ENCODE results near the gene CAVIN1. TPM values are rescaled to one million over a fixed set of nuclear protein-coding genes. Genes with fewer than 3 reads are reported as not detected.
A peak's percentile ranks its signal among the peaks of the same experiment; 100 is the strongest.
"Not testable (repeated sequence)": the region's sequence is repeated elsewhere in the genome, so short reads cannot be mapped to it uniquely, and the experiment has no call there.

The CAVIN1 gene
- total RNA-seq, 8 experiments from 2014 or later: 0.05 to 74.8 (median 12.8) TPM

DNA sequence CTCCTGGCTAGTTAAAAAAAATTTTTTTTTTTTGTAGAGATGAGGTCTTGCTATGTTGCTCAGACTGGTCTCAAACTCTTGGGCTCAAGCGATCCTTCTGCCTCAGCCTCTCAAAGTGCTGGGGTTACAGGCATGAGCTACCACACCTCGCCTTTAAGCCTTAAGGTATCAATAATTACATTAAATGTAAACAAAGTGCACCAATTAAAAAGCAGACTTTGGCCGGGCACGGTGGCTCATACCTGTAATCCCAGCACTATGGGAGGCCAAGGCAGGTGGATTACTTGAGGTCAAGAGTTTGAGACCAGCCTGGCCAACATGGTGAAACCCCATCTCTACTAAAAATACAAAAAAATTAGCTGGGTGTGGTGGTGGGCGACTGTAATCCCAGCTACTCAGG is 28.2 kb upstream of the CAVIN1 start:
- WGBS, 10 experiments: 75 to 100% (median 94%) methylated on average over 2 to 4 of the region's 5 CpGs; no CpG with 5 or more reads in 5 of the 10 experiments
- in situ Hi-C loops (cut with MboI; ENCODE audit: low pct_unique_long_range_greater_than_20kb in 2 of 9, low sequenced_read_pairs in 9 of 9, unreplicated experiment in 9 of 9): not testable (repeated sequence)

DNA sequence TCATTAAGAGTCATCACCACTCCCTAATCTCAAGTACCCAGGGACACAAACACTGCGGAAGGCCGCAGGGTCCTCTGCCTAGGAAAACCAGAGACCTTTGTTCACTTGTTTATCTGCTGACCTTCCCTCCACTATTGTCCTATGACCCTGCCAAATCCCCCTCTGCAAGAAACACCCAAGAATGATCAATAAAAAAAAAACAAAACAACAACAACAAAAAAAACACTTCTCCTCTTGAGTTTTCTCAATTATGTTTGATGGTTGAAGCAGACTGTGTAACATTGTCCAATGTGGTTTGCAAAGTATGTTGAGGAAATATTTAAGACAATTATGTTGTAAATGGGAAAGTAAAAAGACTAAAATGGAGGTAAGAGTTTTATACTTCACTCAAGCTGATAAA is 26.8 kb upstream of the CAVIN1 start:
- H3K4me1 ChIP-seq (replicated peaks in 1 of 2); H3K4me3 ChIP-seq; in situ Hi-C loops (cut with MboI; ENCODE audit: low pct_unique_long_range_greater_than_20kb in 2 of 9, low sequenced_read_pairs in 9 of 9, unreplicated experiment in 9 of 9); H3K27ac ChIP-seq: not testable (repeated sequence)
- WGBS, 10 experiments: no CpG with 5 or more reads among the region's 2 CpGs
- peak in 1 of 8 experiments; percentile 20 for ATAC-seq (replicated peaks in 6 of 8)

More for the DNA sequence above, 28.2 kb upstream of the CAVIN1 start:
- H3K4me3 ChIP-seq; ATAC-seq (replicated peaks in 6 of 8); H3K27ac ChIP-seq; H3K4me1 ChIP-seq (replicated peaks in 1 of 2): not testable (repeated sequence)

DNA sequence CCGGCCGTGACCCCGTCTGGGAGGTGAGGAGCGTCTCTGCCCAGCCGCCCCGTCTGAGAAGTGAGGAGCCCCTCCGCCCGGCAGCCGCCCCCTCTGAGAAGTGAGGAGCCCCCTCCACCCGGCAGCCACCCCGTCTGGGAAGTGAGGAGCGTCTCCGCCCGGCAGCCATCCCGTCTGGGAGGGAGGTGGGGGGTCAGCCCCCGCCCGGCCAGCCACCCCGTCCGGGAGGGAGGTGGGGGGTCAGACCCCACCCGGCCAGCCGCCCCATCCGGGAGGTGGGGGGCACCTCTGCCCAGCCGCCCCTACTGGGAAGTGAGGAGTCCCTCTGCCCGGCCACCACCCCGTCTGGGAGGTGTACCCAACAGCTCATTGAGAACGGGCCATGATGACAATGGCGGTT is 26.1 kb upstream of the CAVIN1 start:
- H3K27ac ChIP-seq; ATAC-seq (replicated peaks in 6 of 8); H3K4me3 ChIP-seq; in situ Hi-C loops (cut with MboI; ENCODE audit: low pct_unique_long_range_greater_than_20kb in 2 of 9, low sequenced_read_pairs in 9 of 9, unreplicated experiment in 9 of 9); H3K4me1 ChIP-seq (replicated peaks in 1 of 2): not testable (repeated sequence)
- WGBS, 10 experiments: no CpG with 5 or more reads among the region's 27 CpGs

DNA sequence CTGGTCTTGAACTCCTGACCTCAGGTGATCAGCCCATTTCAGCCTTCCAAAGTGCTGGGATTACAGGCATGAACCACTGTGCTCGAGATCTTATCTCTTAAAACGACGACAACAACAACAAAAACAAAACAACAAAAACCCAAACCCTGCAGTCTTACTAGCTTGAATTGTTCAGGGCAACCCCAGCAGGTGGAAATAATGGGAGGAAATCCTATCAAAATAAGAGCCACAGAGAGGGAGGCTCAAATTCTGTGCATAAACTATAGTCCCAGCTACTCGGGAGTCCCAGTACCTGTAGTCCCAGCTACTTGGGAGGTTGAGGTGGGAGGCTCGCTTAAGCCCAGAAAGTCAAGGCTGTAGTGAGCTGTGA is 19.1 kb upstream of the CAVIN1 start:
- WGBS, 10 experiments: 25 to 100% (median 57%) methylated on average over 1 to 5 of the region's 5 CpGs; no CpG with 5 or more reads in 3 of the 10 experiments
- Histone ChIP-seq H3K27ac (no peak overlapping the region), H3K4me3 (no peak overlapping the region), H3K4me1 (replicated peaks in 1 of 2) (no peaks in the 10 kb centered on the region)
- in situ Hi-C loops (cut with MboI; ENCODE audit: low pct_unique_long_range_greater_than_20kb in 2 of 9, low sequenced_read_pairs in 9 of 9, unreplicated experiment in 9 of 9): no loop called here
- ATAC-seq (replicated peaks in 6 of 8): no peak

DNA sequence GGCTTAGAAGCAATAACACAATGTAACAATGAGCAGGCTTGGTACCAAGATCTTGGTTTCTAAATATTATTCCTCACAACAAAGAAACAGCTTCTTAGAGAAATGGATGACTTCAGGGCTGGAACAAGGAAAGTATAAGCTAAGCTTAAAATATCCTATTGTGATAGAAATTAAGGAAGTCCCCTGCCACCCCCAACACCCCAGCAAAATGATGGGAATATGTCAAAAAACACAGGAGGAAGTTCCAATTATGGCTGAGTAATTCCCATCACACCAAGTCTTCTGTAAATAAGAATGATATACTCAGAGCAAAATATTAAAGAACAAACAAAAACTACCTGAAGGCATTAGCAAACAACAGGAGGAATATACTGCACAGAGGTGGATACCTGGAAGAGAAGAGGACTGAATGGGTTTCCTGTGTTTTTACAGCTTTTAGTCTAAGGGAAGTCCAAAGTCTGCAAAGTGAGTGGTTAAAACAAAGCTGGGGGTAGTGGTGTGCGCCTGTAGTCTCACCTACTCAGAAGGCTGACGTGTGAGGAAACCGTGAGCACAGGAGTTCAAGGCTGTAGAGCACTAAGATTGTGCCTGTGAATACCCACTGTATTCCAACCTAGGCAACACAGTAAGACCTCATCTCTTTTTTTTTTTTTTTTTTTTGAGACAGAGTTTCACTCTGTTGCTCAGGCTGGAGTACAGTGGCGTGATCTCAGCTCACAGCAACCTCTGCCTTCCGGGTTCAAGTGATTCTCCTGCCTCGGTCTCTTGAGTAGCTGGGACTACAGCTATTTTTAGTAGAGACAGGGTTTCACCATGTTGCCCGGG is 18.5 kb upstream of the CAVIN1 start:
- in situ Hi-C loops (cut with MboI; ENCODE audit: low pct_unique_long_range_greater_than_20kb in 2 of 9, low sequenced_read_pairs in 9 of 9, unreplicated experiment in 9 of 9): no loop called here
- Histone ChIP-seq H3K4me1 (replicated peaks in 1 of 2) (no peaks in the 10 kb centered on the region), H3K4me3 (no peak overlapping the region), H3K27ac (no peak overlapping the region)
- WGBS, 10 experiments: 41 to 93% (median 60%) methylated on average over 2 to 6 of the region's 7 CpGs; no CpG with 5 or more reads in 3 of the 10 experiments
- no peak for ATAC-seq (replicated peaks in 6 of 8)

DNA sequence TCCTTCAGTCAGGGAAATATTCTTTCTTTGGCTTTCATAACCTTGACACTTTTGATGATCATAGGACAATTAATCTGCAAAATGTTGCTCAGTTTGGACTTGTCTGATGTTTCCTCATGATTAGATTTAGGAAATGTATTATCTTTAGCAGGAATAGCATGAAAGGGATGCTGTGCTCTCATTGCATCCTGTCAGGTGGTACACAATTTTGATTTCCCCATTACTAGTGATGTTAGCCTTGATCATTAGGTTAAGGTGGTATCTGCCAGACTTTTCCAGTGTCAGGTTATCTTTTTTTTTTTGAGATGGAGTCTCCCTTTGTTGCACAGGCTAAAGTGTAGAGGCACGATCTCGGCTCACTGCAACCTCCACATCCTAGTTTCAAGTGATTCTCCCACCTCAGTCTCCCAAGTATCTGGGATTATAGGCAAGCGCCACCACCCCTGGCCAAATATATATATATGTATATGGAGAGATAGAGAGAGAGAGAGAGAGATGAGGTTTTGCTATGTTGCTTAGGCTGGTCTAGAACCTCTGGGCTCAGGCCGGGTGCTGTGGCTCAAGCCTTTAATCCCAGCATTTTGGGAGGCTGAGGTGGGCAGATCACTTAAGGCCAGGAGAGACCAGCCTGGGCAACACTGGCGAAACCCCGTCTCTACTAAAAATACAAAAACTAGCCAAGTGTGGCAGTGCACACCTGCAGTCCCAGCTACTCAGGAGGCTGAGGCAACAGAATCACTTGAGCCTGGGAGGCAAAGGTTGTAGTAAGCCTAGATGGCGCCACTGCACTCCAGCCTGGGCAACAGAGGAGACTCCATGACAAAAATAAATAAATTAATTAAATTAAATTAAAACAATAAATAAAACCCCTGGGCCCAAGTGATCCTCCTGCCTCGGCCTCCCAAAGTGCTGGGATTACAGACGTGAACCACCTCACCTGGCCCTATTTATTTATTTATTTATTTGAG is 15.8 kb upstream of the CAVIN1 start:
- WGBS, 10 experiments: 58 to 100% (median 93%) methylated on average over 1 to 9 of the region's 9 CpGs; no CpG with 5 or more reads in 1 of the 10 experiments
- ATAC-seq (replicated peaks in 6 of 8): peak in 3 of 8 experiments; percentile 13 to 54 (median 50)
- Histone ChIP-seq H3K27ac (no peak overlapping the region), H3K4me1 (replicated peaks in 1 of 2) (no peaks in the 10 kb centered on the region), H3K4me3 (no peak overlapping the region)
- in situ Hi-C loops (cut with MboI; ENCODE audit: low pct_unique_long_range_greater_than_20kb in 2 of 9, low sequenced_read_pairs in 9 of 9, unreplicated experiment in 9 of 9): no loop called here

DNA sequence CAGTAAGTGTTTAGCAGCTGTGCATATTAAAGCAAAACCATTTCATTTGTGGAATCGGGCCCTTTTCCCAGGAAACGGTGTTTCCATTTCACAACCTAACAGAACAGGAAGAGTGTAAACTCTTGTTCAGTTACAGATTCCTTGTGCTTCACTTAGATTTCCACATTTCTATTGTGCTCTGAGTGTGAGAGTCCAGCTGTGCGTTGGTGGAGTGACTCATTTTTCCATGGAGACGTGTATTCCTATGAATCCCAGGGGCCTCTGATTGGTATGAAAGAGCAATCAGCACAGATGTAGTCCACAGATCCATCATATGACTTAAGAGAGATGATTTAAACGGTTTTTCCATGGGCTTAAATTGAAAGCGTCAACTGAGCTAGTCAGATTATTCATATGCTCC is 13.3 kb upstream of the CAVIN1 start:
- 2 to 83% (median 60%) methylated on average over 1 to 6 of the region's 6 CpGs; no CpG with 5 or more reads in 1 of the 10 experiments for WGBS, 10 experiments
- Histone ChIP-seq H3K4me1 (replicated peaks in 1 of 2) (no peaks in the 10 kb centered on the region), H3K4me3 (no peak overlapping the region), H3K27ac (no peak overlapping the region)
- in situ Hi-C loops (cut with MboI; ENCODE audit: low pct_unique_long_range_greater_than_20kb in 2 of 9, low sequenced_read_pairs in 9 of 9, unreplicated experiment in 9 of 9): no loop called here
- ATAC-seq (replicated peaks in 6 of 8): peak; percentile 44 to 99 (median 96)

DNA sequence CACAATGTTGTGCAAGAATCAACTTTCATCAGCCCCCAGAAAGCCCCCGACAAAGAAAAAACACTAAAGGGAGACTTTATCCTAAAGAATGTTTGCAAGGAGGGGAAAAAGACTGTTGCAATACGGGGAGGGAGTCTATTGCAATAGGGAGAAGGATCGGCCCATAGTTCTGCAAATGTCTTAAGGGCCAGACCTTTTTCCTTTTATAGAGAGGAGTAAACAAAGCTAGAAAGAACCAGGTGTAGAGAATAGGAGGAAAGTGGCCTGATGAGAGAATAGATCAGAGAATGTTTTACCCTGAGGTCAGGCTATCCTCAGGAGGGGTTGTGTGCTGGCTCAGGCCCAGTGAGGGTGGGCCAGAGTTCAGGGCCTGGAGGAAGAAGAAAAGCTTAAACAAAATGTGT is 8.7 kb upstream of the CAVIN1 start:
- ATAC-seq (replicated peaks in 6 of 8): no peak
- no peak overlapping the region for H3K27ac ChIP-seq
- in situ Hi-C loops (cut with MboI; ENCODE audit: low pct_unique_long_range_greater_than_20kb in 2 of 9, low sequenced_read_pairs in 9 of 9, unreplicated experiment in 9 of 9): no loop called here
- peaks cover 4 to 17% of the 10 kb centered on the region in 2 donors for H3K4me1 ChIP-seq (replicated peaks in 1 of 2)
- no peak overlapping the region for H3K4me3 ChIP-seq
- whole genome bisulfite sequencing, 10 experiments: 17 to 81% (median 43%) methylated on average over 1 to 3 of the region's 3 CpGs

DNA sequence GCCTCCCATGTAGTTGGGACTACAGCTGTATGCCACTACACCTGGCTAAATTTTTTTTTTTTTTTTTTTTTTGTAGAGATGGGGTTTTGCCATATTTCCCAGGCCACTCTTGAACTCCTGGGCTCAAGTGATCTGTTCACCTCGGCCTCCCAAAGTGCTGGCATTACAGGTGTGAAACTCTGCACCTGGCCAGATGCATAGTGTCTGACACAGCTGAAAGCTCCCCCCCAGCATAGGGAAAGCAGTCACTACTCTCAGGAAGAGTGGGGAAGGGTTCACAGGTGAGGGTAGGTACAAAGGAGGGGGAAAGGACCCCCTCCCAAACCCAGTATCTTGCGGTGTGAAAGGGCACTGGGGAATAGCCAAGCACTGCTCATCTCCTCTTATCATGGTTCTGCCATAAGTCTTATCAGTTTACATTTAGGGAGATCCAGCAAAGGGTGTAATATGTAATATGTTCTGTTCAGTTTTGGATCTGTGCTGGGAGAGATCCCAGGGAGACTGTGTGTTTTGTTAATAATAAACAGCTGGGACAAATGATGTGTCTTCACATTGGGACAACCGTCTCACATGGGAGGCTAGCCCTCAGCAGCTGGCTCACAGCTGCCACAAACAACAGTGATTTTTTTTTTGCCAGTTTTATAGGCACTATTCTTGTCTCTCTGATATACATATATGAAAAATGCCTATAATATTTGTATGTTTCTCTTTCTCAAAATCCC is 6.8 kb upstream of the CAVIN1 start:
- in situ Hi-C loops (cut with MboI; ENCODE audit: low pct_unique_long_range_greater_than_20kb in 2 of 9, low sequenced_read_pairs in 9 of 9, unreplicated experiment in 9 of 9): no loop called here
- ATAC-seq (replicated peaks in 6 of 8): no peak
- Histone ChIP-seq H3K27ac (no peak overlapping the region), H3K4me1 (replicated peaks in 1 of 2) (peaks cover 4 to 17% of the 10 kb centered on the region in 2 donors), H3K4me3 (no peak overlapping the region)
- WGBS, 10 experiments: 0 to 83% (median 57%) methylated on average over 1 to 3 of the region's 3 CpGs; no CpG with 5 or more reads in 3 of the 10 experiments

DNA sequence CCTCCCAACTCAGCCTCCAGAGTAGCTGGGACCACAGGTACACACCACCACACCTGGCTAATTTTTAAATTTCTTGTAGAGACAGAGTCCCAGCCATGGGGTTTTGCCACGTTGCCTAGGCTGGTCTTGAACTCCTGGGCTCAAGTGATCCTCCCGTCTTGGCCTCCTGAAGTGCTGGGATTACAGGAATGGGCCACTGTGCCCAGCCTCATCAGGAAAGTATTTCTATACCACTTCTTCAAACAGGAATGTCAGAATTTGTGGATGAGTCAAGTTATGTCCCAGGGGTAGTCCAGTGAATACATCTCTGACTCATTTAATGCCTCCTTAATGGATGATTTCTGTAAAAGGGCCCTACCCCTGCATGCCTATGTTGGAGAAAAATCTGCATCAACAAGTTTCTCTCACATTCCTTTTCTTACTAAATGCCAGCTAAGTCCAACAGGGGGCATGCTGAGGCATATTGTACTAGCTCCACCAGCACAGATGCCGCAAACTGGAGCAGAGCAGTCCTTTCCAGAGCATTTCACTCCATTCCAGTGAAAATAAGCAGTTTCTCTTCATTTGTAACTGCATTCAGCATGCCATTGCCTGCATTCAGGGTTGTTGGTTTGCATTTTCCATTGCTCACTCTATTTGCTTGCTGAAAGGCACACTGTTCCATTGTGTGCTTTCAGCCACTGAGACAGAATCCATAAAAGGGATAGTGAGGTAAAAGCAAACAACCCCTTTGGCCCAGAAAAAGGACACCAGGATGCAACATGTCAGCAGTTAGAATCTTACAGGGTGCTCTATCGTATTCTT is 5.3 kb upstream of the CAVIN1 start:
- in situ Hi-C loops (cut with MboI; ENCODE audit: low pct_unique_long_range_greater_than_20kb in 2 of 9, low sequenced_read_pairs in 9 of 9, unreplicated experiment in 9 of 9): no loop called here
- Histone ChIP-seq H3K4me3 (no peak overlapping the region), H3K27ac (peak overlapping the region in 1 of 2 donors; percentile 60), H3K4me1 (replicated peaks in 1 of 2) (peaks cover 4 to 17% of the 10 kb centered on the region in 2 donors)
- peak; percentile 90 to 97 (median 94) for ATAC-seq (replicated peaks in 6 of 8)
- 0 to 55% (median 35%) methylated on average over 1 to 4 of the region's 4 CpGs; no CpG with 5 or more reads in 3 of the 10 experiments for WGBS, 10 experiments

DNA sequence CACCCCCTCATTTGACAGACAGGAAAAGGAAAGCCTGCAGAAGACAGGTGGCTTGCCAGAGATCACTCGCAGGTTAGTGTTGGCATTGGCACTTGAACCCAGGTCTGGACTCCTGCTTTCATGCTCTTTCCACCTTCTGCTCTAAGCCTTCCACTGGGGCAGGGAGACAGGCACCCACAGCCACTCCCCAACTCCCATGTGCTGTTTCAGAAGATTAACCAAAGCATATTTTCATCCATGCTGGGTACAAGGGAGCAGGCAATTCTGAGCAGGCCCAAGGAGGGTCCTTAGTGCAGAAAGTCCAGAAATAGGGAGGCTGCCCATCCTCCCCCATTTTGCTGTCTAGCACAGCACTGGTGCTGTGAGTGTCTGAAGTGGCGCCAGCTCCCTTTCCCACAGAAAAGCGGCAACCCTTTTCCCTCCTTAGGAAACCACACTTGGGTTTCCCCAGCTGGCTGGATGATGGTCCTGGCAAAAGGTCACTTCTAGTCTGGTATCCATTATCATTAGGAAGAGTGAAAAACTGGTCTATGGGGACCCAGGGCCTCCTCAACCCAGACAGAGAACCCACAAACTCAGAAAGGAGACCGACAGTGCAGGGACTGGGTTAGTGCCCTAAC is 2.0 kb upstream of the CAVIN1 start:
- ATAC-seq (replicated peaks in 6 of 8): no peak
- Histone ChIP-seq H3K27ac (no peak overlapping the region), H3K4me3 (no peak overlapping the region), H3K4me1 (replicated peaks in 1 of 2) (peaks cover 6 to 24% of the 10 kb centered on the region in 2 donors)
- 63 to 93% (median 88%) methylated on average over 1 to 3 of the region's 4 CpGs; no CpG with 5 or more reads in 6 of the 10 experiments for WGBS, 10 experiments
- in situ Hi-C loops (cut with MboI; ENCODE audit: low pct_unique_long_range_greater_than_20kb in 2 of 9, low sequenced_read_pairs in 9 of 9, unreplicated experiment in 9 of 9): loop anchor here in 1 of 9 experiments (25.0 kb wide), 1 partner anchor 113 kb away; no protein-coding TSS in a partner anchor

All from motor neuron (in vitro differentiated cells).